Body of pancreas (tissue), 4 donors: Measurements from ENCODE around the gene KCNAB1.

Source experiments
- CTCF ChIP-seq, 7 experiments: fragments of 450-650 bp in 4 of 7; fragments of 200-600 bp in 3 of 7; sonication (generic) in 3 of 7; IDR thresholded peaks; one replicate each; pipeline ENCODE4 v1.5.1; 2016 to 2019; ENCODE audit warnings: antibody characterized with exemption in 7 of 7
- POLR2A ChIP-seq, 3 donors: fragments of 450-650 bp; IDR thresholded peaks; one replicate each; pipeline ENCODE4 v1.6.1; 2016; ENCODE audit warnings: antibody characterized with exemption in 3 of 3, mild to moderate bottlenecking in 2 of 3

GRCh38 chr3:156158656-156159295, 38.4 kb downstream of the KCNAB1 start:
- no peak for TF ChIP-seq CTCF (IDR thresholded peaks at IDR 0.05)
- TF ChIP-seq POLR2A (IDR thresholded peaks at IDR 0.05): no peak
